GM18499 (cell line): ENCODE results near the gene LY9.

Source experiments
- ATAC-seq: cut with Tn5 transposase; IDR thresholded peaks from one replicate; pipeline ENCODE4 v1.9.1; 2021; ENCODE audit warnings: moderate number of reproducible peaks; ENCODE audit not compliant: insufficient read depth, unreplicated experiment

Gene LY9

DNA sequence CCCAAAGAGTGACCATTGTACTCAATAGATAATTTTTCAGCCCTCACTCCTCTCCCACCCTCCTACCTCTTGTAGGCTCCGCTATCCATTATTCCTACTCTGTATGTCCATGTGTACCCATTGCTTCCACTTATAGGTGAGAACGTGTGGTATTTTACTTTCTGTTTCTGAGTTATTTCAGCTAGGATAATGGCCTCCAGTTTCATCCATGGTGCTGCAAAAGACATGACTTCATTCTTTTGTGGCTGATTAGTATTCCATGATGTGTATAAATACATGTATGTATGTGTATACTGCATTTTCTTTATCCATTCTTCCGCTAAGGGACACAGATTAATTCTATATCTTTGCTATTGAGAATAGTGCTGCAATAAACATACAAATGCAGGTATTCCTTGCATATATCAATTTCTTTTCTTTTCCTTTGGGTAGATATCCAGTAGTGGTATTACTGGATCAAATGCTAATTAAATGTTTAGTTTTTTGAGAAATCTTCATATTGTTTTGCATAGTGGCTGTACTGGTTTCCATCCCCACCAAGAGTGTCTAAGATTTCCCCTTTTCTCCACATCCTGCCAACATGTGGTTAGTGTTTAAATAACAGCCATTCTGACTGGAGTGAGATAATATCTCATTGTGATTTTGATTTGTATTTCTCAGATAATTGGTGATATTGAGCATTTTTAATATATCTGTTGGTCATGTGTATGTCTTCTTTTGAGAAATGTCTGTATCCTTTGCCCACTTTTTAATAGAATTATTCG lies 4.9 kb downstream of the LY9 start:
- no peak for ATAC-seq

- ATAC-seq: no peak
These were observed 6.0 kb downstream of the LY9 start for GRCh38 chr1:160801836-160802580.

DNA sequence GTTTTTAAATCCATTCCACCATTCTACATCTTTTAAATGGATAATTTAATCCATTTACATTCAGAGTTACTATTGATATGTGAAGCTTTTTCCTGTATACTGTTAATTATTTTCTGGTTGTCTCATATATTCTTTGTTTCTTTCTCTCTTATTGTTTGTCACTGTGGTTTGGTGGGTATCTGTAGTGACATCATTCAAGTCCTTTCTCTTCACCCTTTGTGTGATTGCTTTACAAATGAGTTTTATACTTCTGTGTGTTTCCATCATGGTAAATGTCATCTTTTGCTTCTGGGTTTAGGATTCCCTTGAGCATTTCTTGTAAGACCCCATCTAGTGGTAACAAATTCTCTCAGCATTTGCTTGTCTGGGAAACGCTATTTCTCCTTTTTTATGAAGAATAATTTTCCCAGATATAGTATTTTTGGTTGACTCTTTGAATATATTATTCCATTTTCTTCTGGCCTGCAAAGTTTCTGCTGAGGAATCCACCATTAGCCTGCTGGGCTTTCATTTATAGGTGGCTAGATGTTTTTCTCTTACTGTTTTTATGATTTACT lies 10.2 kb downstream of the LY9 start:
- no peak for ATAC-seq

GRCh38 chr1:160806784-160807183 lies 10.8 kb downstream of the LY9 start:
- no peak for ATAC-seq

DNA sequence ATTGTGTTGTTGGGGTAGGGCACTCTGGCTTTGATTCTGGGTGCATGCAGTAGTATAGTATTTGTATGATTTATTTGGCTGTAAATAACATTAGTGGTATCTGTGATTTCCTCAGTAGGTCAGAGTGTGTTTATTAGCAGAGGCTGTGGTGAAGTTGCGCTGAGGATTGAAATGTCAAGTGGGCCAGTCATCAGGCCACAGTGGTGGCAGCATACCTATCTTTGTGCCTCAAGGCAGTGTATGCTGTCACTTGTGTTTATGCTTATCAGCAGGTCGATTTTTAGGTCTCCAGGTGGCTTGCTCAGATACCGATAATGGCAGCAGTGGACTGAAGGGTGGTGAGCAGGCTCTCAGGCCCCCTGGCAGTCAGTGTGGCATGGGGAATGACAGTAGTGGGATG lies 11.3 kb downstream of the LY9 start:
- ATAC-seq: no peak

DNA sequence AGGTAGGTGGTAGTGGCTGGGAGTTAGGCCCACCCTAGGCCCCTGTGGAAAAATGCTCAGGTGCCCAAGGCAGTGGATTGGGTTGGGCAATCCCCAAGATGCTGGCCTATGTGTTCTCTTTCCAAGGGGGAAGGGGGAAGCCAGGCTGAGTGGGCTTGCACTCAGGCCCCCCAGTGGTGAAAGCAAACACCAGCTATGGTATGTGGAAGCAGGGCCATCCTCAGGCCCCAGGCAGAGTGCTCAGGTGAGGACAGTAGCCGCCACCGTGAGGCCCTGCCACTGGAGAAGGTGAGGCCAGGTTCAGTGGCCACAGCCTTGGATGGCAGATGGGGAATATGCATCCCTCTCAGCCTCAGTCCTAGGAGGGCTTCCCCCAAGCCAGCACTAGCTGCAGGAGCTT lies 11.8 kb downstream of the LY9 start:
- ATAC-seq: no peak

- no peak for ATAC-seq
These were observed 12.3 kb downstream of the LY9 start for GRCh38 chr1:160808289-160808688.

DNA sequence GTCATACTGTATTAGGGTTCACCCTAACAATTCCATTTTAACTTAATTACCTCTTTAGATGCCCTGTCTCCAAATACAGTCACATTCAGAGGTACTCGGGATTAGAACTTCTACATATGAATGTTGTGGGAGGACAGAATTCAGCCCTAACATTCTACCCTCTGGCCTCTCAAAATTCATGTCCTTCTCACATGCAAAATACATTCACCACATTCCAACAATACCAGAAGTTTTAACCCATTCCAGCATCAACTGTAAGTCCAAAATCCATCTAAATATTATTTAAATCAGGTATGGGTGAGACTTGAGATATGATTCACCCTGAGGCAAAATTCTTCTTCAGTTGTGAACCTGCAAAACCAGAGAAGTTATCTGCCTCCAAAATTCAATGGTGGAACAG lies 14.5 kb downstream of the LY9 start:
- ATAC-seq: no peak

GRCh38 chr1:160811147-160811546 lies 15.2 kb downstream of the LY9 start:
- no peak for ATAC-seq

- no peak for ATAC-seq
These were observed 17.2 kb downstream of the LY9 start for GRCh38 chr1:160813215-160813614.

DNA sequence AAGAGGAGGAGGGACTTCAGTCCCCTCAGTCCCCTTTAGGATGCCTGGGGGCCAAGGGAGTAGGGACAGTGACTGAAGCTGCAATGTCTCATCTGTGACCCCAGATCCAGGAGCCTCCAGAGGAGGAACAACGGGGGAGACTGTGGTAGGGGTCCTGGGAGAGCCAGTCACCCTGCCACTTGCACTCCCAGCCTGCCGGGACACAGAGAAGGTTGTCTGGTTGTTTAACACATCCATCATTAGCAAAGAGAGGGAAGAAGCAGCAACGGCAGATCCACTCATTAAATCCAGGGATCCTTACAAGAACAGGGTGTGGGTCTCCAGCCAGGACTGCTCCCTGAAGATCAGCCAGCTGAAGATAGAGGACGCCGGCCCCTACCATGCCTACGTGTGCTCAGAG lies 18.3 kb downstream of the LY9 start:
- ATAC-seq: no peak

DNA sequence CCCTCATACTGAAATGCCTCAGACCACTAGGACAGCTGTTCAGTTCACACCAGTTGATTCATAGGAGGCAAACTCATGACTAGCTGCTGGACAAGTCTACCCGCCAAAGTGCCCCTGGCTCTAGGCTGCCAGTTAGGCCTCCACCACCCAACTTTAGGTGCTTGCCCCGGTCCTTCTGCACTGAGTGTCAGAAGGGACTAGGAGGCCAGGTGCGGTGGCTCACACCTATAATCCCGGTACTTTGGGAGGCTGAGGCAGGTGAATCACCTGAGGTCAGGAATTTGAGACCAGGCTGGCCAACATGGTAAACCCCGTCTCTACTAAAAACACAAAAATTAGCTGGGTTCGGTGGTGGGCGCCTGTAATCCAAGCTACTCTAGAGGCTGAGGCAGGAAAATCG lies 18.9 kb downstream of the LY9 start:
- no peak for ATAC-seq

DNA sequence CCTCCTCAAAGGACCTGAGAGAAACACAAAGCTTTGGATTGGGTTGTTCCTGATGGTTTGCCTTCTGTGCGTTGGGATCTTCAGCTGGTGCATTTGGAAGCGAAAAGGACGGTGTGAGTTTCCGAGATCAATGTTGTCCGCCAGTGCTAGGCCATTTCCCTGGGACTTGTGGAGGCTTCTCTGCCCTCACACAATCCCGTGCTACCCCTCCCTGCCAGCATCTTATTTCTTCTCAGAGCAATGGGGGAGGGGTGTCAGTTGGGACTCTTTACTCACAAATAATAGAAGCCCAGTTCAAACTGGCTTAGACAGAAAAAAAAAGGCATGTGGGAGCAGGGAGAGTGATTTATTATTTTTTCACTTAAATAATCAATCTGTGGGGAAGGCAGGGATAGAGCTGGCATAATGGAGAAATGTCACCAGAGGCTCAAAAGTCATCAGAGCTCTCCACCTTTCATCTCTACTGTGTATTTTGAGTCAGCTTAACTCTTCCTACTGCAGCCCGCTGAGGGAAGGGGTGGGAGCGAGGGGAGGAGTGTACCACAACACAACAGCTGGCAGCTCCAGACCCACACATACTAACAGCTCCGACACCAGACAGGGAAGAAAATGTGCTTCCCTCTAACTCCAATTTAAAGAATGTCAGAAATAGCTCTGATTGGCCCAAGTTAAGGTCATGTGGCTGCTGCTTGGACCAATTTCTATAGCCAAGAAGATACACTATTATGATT lies 22.4 kb downstream of the LY9 start:
- no peak for ATAC-seq

GRCh38 chr1:160819186-160819585 lies 23.2 kb downstream of the LY9 start:
- ATAC-seq: no peak

GRCh38 chr1:160821627-160822026 lies 25.7 kb downstream of the LY9 start:
- ATAC-seq: no peak

DNA sequence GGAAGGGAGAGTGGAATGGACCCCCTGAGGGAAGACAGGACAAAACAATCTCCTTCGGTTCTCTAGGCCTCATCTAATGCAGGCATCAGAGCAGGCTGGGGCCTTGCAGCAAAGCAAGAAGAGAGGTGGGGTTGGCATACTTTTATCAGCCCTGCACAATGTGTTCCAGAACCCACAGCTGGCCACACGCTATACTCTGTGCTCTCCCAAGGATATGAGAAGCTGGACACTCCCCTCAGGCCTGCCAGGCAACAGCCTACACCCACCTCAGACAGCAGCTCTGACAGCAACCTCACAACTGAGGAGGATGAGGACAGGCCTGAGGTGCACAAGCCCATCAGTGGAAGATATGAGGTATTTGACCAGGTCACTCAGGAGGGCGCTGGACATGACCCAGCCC lies 27.3 kb downstream of the LY9 start:
- ATAC-seq: no peak

DNA sequence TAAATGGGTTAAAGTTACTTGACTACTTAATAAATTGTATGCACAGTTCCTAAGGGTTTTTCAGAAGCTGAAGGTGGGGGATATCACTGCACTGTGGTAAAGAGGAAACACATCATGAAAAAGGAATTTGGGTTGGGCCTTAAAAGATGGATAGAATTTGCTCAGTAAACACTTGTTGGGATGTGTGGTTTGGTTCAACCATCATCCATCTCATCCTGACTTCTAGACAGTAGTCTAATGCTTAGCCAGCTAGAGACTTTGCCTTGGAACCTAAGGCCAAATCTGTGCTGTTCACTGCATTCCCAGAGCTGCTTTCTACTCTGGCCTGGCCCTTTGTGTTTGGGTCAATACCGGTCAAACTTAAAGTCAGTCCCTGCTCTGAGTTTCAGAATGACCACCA lies 30.6 kb downstream of the LY9 start:
- no peak for ATAC-seq

GRCh38 chr1:160827418-160827817 lies 31.4 kb downstream of the LY9 start:
- no peak for ATAC-seq

DNA sequence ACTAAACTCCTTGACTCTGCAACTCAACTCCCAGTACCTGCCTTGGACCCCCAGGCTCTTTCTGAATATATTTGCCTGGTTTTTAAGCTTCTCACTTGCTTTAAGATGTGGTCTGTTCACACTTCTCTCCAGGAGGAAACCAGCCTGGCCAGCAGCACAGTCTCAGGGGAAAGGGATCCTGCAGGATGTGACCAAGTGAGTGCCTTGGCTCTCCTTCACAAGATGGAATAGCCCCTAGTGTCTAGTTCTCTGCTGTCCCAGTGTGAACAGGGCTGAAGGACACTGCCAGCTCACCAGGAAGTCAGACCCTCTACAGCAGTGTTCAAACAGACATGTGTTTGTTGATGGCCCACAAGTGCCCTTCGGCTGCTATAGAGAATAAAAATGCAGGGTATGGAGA lies 33.8 kb downstream of the LY9 start:
- no peak for ATAC-seq

DNA sequence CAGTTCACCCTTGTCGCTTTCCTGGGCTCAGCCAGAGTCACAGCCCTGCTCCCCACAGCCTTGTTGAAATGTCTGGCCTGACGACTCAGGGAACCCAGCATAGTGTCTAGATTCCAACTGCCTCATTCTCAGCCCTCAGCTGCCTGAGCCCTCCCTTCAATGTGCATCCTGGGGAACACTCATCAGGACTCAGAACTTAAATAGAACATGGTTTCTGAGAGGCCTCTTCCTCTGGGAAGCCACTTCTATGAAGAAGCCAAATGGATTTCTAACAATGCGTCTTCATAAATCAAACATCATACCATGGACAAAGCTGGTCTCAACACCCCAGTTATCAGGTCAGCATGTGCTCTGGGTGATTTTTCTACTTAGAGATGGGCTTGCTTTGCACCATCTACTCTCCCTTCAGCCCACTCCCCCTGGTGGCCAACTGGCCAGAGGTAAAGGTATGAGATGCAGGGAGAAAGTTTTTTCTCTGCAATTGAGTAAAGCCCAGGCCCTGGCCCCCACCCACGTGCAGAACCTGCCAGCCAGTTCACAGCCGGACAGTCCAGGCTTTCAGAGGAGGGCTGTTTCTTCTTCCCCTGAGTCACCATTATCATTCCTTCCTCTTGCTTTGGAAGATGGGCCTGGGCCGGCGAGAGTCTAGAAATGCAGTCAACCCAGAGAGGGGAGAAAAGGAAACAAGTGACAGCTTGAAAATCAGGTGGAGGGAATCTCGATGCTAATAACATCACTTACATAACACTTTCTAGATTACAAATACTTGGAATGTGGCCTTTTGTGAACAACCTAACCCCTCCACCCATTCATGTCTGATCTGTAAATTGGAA lies 34.6 kb downstream of the LY9 start:
- no peak for ATAC-seq
